Keratinocyte (primary cell): ENCODE results near the gene KIAA1755. TPM values are rescaled to one million over a fixed set of nuclear protein-coding genes. Genes with fewer than 3 reads are reported as not detected.

Source experiments
- DNase-seq: peaks from one replicate; pipeline ENCODE4 v3.0.0-alpha.2; 2011; ENCODE audit warnings: low read depth, missing footprints, low spot score
- FAIRE-seq: peaks from 2 replicates; lab custom pipeline; 2011; peaks lifted over from hg19 to GRCh38; lab: Jason Lieb, UNC
- H2AFZ ChIP-seq: 2 replicates; pipeline ENCODE4 v1.6.0; 2012; ENCODE audit warnings: low read length, control low read depth, inconsistent platforms; ENCODE audit not compliant: control insufficient read depth
- H3K27ac ChIP-seq: 2 replicates; pipeline ENCODE4 v1.5.1; 2011; ENCODE audit warnings: low read length; ENCODE audit not compliant: control insufficient read depth, insufficient read depth
- H3K27me3 ChIP-seq: 3 replicates; pipeline ENCODE4 v1.6.0; 2011; ENCODE audit warnings: low read length; ENCODE audit not compliant: control insufficient read depth, insufficient read depth; ENCODE audit errors: extremely low read depth
- H3K36me3 ChIP-seq, 2 experiments: 2 replicates in 1 of 2; 3 replicates in 1 of 2; pipeline ENCODE4 v1.5.1; 2011; ENCODE audit warnings: low read length in 2 of 2, mild to moderate bottlenecking in 1 of 2; ENCODE audit not compliant: control insufficient read depth in 2 of 2, insufficient read depth in 2 of 2; ENCODE audit errors: extremely low read depth in 1 of 2
- H3K4me1 ChIP-seq: 3 replicates; pipeline ENCODE4 v1.5.1; 2011; ENCODE audit warnings: low read length; ENCODE audit not compliant: control insufficient read depth, insufficient read depth; ENCODE audit errors: extremely low read depth
- H3K4me2 ChIP-seq: 3 replicates; pipeline ENCODE4 v1.6.0; 2011; ENCODE audit warnings: low read depth, low read length; ENCODE audit not compliant: control insufficient read depth, insufficient read depth; ENCODE audit errors: extremely low read depth
- H3K4me3 ChIP-seq, 3 experiments: fragments of 200-600 bp in 1 of 3; sonication (generic) in 1 of 3; 2 replicates in 2 of 3; 3 replicates in 1 of 3; pipeline ENCODE4 v1.5.1; 2011 to 2016; ENCODE audit warnings: low read length in 3 of 3, mild to moderate bottlenecking in 3 of 3, control low read depth in 2 of 3, inconsistent platforms in 1 of 3, low read depth in 1 of 3, mixed read lengths in 1 of 3, mixed run types in 1 of 3, moderate library complexity in 1 of 3; ENCODE audit not compliant: control insufficient read depth in 2 of 3, insufficient read depth in 2 of 3; ENCODE audit errors: extremely low read depth in 1 of 3
- H3K79me2 ChIP-seq: 2 replicates; pipeline ENCODE4 v1.6.0; 2012; ENCODE audit warnings: low read length; ENCODE audit not compliant: control insufficient read depth, insufficient read depth
- H3K9ac ChIP-seq: 3 replicates; pipeline ENCODE4 v1.6.0; 2011; ENCODE audit warnings: low read length; ENCODE audit not compliant: control insufficient read depth, insufficient read depth; ENCODE audit errors: extremely low read depth
- H3K9me1 ChIP-seq: 3 replicates; pipeline ENCODE4 v1.6.0; 2011; ENCODE audit warnings: low read length; ENCODE audit not compliant: control insufficient read depth, insufficient read depth; ENCODE audit errors: extremely low read depth
- H3K9me3 ChIP-seq: 2 replicates; pipeline ENCODE4 v1.5.1; 2012; ENCODE audit warnings: low read depth, low read length; ENCODE audit not compliant: control insufficient read depth
- H4K20me1 ChIP-seq: 3 replicates; pipeline ENCODE4 v1.6.0; 2011; ENCODE audit warnings: low read length; ENCODE audit not compliant: control insufficient read depth, insufficient read depth; ENCODE audit errors: extremely low read depth
- EZH2 ChIP-seq: IDR thresholded peaks from one replicate; pipeline ENCODE4 v1.6.1; 2012; ENCODE audit warnings: inconsistent platforms, mild to moderate bottlenecking, low read length, moderate library complexity
- dilution Hi-C: fragments of 300-500 bp; cut with MboI; formaldehyde crosslinking; loops from one replicate; pipeline ENCODE4 v1.7.0; 2020; ENCODE audit warnings: low sequenced_read_pairs; ENCODE audit not compliant: extremely low pct_ligation_motif_present
- polyA plus RNA-seq, 5 experiments: library from polyadenylated mRNA; depleted of rRNA in 3 of 5; stranded (reverse) in 3 of 5; stranded (forward) in 1 of 5; unstranded in 1 of 5; fragments of >200 nt; gene quantifications; 1 replicate in 1 of 5; 2 replicates in 3 of 5; 3 replicates in 1 of 5; pipeline versions ENCODE4 v1.2.1 to v1.2.3, GENCODE V29; 2011 to 2012; ENCODE audit warnings: missing spikeins in 2 of 5, low read depth in 1 of 5, low replicate concordance in 1 of 5
- TF ChIP-seq, protein P1 (sequence below), 3 experiments: IDR thresholded peaks in 1 of 3; conservative IDR thresholded peaks in 1 of 3; optimal IDR thresholded peaks in 1 of 3; 2 replicates in 2 of 3; 3 replicates in 1 of 3; pipeline versions ENCODE3 to v1.5.1; 2011; ENCODE audit warnings: low read length in 3 of 3, mild to moderate bottlenecking in 3 of 3, moderate library complexity in 2 of 3, control low read depth in 1 of 3, inconsistent platforms in 1 of 3; ENCODE audit not compliant: insufficient read depth in 2 of 3; ENCODE audit errors: extremely low read depth in 1 of 3

KIAA1755 gene
- polyA plus RNA-seq, 1 donor (not counting 4 experiments of a cell fraction or from before 2014, with no cell fraction given): not detected

DNA sequence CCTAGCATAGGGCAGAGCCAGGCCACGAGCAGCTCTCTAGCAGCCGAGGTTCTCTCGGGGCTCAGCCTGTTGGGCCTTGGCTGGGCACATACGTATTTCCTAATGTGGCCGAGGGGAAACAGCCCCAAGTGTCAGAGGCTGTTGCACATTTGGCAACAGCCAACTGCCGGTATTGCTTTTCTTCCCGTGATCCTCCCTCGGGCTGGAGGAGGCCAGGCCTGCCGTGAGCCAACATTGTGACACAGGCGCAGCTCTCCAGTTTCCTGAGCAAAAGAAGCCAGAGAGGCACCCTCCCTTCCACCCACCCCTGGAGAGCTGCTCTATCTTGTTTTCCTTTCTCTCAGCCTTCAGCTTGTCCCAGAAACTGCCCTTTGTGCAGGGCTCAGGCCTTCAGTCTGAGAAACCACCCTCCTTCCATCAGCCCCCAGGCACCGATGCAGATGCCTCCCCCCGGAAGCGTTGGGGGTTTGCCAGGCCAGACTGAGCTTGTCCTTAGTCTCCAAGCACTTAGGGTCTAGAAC lies 38.3 kb upstream of the KIAA1755 start:
- Histone ChIP-seq H3K4me2 (no peak overlapping the region), H3K27me3 (peaks cover 6% of the 10 kb centered on the region), H3K79me2 (no peaks in the 10 kb centered on the region), H3K9me3 (no peaks in the 10 kb centered on the region), H3K36me3 (no peaks in the 10 kb centered on the region), H3K4me3 (no peak overlapping the region), H3K9ac (no peak overlapping the region), H3K9me1 (no peaks in the 10 kb centered on the region), H3K4me1 (peaks cover 11% of the 10 kb centered on the region), H3K27ac (no peak overlapping the region), H2AFZ (peak overlapping the region; percentile 80), H4K20me1 (no peaks in the 10 kb centered on the region)
- no peak for TF ChIP-seq EZH2
- TF ChIP-seq, protein P1, sequence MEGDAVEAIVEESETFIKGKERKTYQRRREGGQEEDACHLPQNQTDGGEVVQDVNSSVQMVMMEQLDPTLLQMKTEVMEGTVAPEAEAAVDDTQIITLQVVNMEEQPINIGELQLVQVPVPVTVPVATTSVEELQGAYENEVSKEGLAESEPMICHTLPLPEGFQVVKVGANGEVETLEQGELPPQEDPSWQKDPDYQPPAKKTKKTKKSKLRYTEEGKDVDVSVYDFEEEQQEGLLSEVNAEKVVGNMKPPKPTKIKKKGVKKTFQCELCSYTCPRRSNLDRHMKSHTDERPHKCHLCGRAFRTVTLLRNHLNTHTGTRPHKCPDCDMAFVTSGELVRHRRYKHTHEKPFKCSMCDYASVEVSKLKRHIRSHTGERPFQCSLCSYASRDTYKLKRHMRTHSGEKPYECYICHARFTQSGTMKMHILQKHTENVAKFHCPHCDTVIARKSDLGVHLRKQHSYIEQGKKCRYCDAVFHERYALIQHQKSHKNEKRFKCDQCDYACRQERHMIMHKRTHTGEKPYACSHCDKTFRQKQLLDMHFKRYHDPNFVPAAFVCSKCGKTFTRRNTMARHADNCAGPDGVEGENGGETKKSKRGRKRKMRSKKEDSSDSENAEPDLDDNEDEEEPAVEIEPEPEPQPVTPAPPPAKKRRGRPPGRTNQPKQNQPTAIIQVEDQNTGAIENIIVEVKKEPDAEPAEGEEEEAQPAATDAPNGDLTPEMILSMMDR (optimal IDR thresholded peaks at IDR 0.05 in 1 of 3, IDR thresholded peaks at IDR 0.05 in 1 of 3, conservative IDR thresholded peaks at IDR 0.05 in 1 of 3; ENCODE audit: extremely low read depth in 1 of 3, insufficient read depth in 2 of 3, low read length in 3 of 3): no peak
- DNase-seq: no peak
- FAIRE-seq: no peak
- dilution Hi-C loops: no loop called here

DNA sequence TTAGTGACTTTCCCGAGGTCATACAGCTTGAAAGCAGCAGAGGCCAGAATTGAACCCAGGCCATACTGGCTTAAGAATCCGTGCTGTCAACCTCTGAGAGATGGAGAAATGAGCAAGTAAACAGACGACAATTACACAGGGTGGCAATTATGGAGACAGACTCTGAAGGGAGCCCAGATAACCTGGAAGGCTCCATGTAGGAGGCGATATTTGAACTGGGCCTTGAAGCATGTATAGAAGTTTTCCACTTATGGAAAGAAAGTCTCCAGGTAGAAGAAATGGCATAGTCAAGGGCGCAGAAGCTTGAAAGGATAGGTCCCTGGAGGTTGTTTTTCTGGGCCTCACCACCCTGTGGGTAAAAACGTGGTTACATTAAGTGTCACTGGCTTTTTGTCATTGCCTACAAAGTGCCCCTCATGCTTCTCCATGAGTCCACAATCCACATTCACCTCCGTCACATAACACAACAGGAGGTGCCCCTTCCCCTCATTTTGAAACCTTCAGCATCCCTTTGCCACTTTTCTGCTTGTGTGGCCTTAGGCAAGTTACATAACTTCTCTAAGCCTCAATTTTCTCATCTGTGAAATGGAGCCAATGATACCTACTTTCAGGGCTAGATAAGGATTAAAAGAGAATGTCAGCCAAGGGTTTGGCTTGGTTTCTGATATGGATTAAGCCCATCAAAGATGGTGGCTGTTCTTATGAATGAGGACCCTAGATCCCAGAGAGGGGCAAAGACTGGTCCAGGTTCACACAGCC lies 37.6 kb upstream of the KIAA1755 start:
- peak overlapping the region; percentile 80 for H2AFZ ChIP-seq
- dilution Hi-C loops: no loop called here
- H3K79me2 ChIP-seq: no peaks in the 10 kb centered on the region
- no peaks in the 10 kb centered on the region for H3K36me3 ChIP-seq
- no peaks in the 10 kb centered on the region for H3K9me3 ChIP-seq
- DNase-seq: no peak
- no peak for FAIRE-seq
- H3K9ac ChIP-seq: no peak overlapping the region
- H3K27ac ChIP-seq: no peak overlapping the region
- H3K9me1 ChIP-seq: no peaks in the 10 kb centered on the region
- TF ChIP-seq, protein P1 (optimal IDR thresholded peaks at IDR 0.05 in 1 of 3, IDR thresholded peaks at IDR 0.05 in 1 of 3, conservative IDR thresholded peaks at IDR 0.05 in 1 of 3; ENCODE audit: extremely low read depth in 1 of 3, insufficient read depth in 2 of 3, low read length in 3 of 3): no peak
- peaks cover 5% of the 10 kb centered on the region for H3K27me3 ChIP-seq
- H3K4me3 ChIP-seq: no peak overlapping the region
- H4K20me1 ChIP-seq: no peaks in the 10 kb centered on the region
- peaks cover 11% of the 10 kb centered on the region for H3K4me1 ChIP-seq
- H3K4me2 ChIP-seq: no peak overlapping the region
